ENCODE measurements around the gene KBTBD13.
A peak's percentile ranks its signal among the peaks of the same experiment; 100 is the strongest.

The KBTBD13 gene

DNA sequence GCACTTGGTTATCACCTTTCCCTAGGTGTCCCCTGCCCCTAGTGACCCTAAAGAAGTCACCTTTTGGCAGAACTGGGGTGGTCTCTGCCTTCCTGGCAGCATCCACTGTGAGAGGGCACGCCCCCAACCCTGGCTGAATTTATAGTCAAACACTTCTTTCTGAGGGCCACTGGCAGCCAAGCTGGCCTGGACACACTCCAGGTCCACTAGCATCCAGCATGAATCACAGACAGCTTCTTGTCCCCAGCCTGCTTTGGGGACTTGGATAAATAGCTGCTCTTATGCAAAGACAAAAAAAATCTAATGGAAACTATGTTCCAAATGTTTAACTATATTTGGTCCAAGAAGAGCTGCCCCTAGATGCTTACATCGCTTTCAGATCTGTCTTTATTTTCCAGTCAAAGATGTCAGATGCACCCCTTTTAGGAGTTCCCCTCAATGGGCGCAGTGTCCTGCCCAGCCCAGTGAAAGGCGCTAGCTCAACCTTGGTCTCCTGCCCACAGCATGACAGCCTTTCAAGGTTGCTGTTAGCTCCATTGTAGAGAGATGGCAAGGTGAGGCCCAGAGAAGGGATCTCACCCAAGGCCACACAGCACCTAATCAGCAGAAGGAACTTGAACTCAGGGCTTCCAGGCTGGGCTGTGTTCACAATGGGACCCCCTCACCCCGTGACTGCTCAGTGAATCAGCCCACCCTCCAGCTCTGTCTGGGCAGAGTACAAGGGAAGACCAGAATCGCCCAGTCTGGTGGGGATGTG, 15.7 kb upstream of the KBTBD13 start:
- H3K9me3 ChIP-seq (ENCODE audit: control extremely low read depth in 1 of 5, control insufficient read depth in 4 of 5, insufficient read depth in 2 of 5, low read depth in 1 of 5, low read length in 4 of 5): no peaks in the 10 kb centered on the region
- no peak for DNase-seq
- WGBS (ENCODE audit: insufficient coverage): 98% methylated on average over 6 of the region's 6 CpGs
- POLR2A ChIA-PET: interaction anchor here (0.6 kb wide), 1 partner anchor 184 kb away, joined by 3 read pairs; no protein-coding TSS in a partner anchor
- H3K36me3 ChIP-seq (ENCODE audit: control insufficient read depth in 4 of 4, insufficient read depth in 4 of 4, low read length in 3 of 4): no peaks in the 10 kb centered on the region
- CTCF ChIA-PET: interaction anchor here (1.3 to 3.5 kb wide), 6 partner anchors 7 to 40 kb away, joined by 3 to 26 read pairs (median 6); partner anchors contain the start of genes KBTBD13 and RASL12
- H3K27ac ChIP-seq (ENCODE audit: insufficient read depth in 1 of 2, low read depth in 1 of 2, low read length in 2 of 2, poor library complexity in 1 of 2, severe bottlenecking in 2 of 2): no peak overlapping the region
- H3K27me3 ChIP-seq (replicated peaks in 2 of 5; ENCODE audit: control insufficient read depth in 4 of 5, insufficient read depth in 5 of 5, low read length in 4 of 5): peaks cover 0 to 8% (median 5%) of the 10 kb centered on the region in 5 experiments
- H3K4me1 ChIP-seq (ENCODE audit: control extremely low read depth in 1 of 4, control insufficient read depth in 4 of 4, insufficient read depth in 4 of 4, low read length in 3 of 4): peaks cover 3 to 9% (median 8%) of the 10 kb centered on the region in 4 experiments
- H3K4me3 ChIP-seq (ENCODE audit: control insufficient read depth in 1 of 7, extremely low read depth in 1 of 7, insufficient read depth in 4 of 7, low read depth in 2 of 7, low read length in 6 of 7): no peak overlapping the region

- H3K9me3 ChIP-seq (ENCODE audit: control extremely low read depth in 1 of 5, control insufficient read depth in 4 of 5, insufficient read depth in 2 of 5, low read depth in 1 of 5, low read length in 4 of 5): no peaks in the 10 kb centered on the region
- no peak for DNase-seq
- H3K27me3 ChIP-seq (replicated peaks in 2 of 5; ENCODE audit: control insufficient read depth in 4 of 5, insufficient read depth in 5 of 5, low read length in 4 of 5): peaks cover 6 to 20% (median 11%) of the 10 kb centered on the region in 5 experiments
- H3K4me1 ChIP-seq (ENCODE audit: control extremely low read depth in 1 of 4, control insufficient read depth in 4 of 4, insufficient read depth in 4 of 4, low read length in 3 of 4): peaks cover 0 to 5% (median 2%) of the 10 kb centered on the region in 4 experiments
- H3K4me3 ChIP-seq (ENCODE audit: control insufficient read depth in 1 of 7, extremely low read depth in 1 of 7, insufficient read depth in 4 of 7, low read depth in 2 of 7, low read length in 6 of 7): no peak overlapping the region
- ChIA-PET CTCF (interaction anchor here (0.8 to 3.5 kb wide), 6 partner anchors 15 to 41 kb away, joined by 3 to 26 read pairs (median 6); partner anchors contain the start of gene KBTBD13), POLR2A (no interaction called here)
- 100% methylated on average over 2 of the region's 5 CpGs for WGBS (ENCODE audit: insufficient coverage)
- no peak overlapping the region for H3K27ac ChIP-seq (ENCODE audit: insufficient read depth in 1 of 2, low read depth in 1 of 2, low read length in 2 of 2, poor library complexity in 1 of 2, severe bottlenecking in 2 of 2)
- H3K36me3 ChIP-seq (ENCODE audit: control insufficient read depth in 4 of 4, insufficient read depth in 4 of 4, low read length in 3 of 4): no peaks in the 10 kb centered on the region
Observed at GRCh38 chr15:65062061-65062460, 14.5 kb upstream of the KBTBD13 start.

- Histone ChIP-seq H3K4me1 (ENCODE audit: control extremely low read depth in 1 of 4, control insufficient read depth in 4 of 4, insufficient read depth in 4 of 4, low read length in 3 of 4) (peaks cover 0 to 9% (median 5%) of the 10 kb centered on the region in 4 experiments), H3K36me3 (ENCODE audit: control insufficient read depth in 4 of 4, insufficient read depth in 4 of 4, low read length in 3 of 4) (no peaks in the 10 kb centered on the region), H3K27me3 (replicated peaks in 2 of 5; ENCODE audit: control insufficient read depth in 4 of 5, insufficient read depth in 5 of 5, low read length in 4 of 5) (peaks cover 7 to 27% (median 11%) of the 10 kb centered on the region in 5 experiments), H3K27ac (ENCODE audit: insufficient read depth in 1 of 2, low read depth in 1 of 2, low read length in 2 of 2, poor library complexity in 1 of 2, severe bottlenecking in 2 of 2) (no peak overlapping the region), H3K4me3 (ENCODE audit: control insufficient read depth in 1 of 7, extremely low read depth in 1 of 7, insufficient read depth in 4 of 7, low read depth in 2 of 7, low read length in 6 of 7) (no peak overlapping the region), H3K9me3 (ENCODE audit: control extremely low read depth in 1 of 5, control insufficient read depth in 4 of 5, insufficient read depth in 2 of 5, low read depth in 1 of 5, low read length in 4 of 5) (no peaks in the 10 kb centered on the region)
- DNase-seq: no peak
- POLR2A ChIA-PET: no interaction called here
- CTCF ChIA-PET: interaction anchor here (0.8 to 3.5 kb wide), 5 partner anchors 12 to 41 kb away, joined by 3 to 26 read pairs (median 5); partner anchors contain the start of gene KBTBD13
- WGBS (ENCODE audit: insufficient coverage): 100% methylated on average over 3 of the region's 5 CpGs
Observed at GRCh38 chr15:65062726-65063125, 13.8 kb upstream of the KBTBD13 start.

GRCh38 chr15:65066001-65066634, 10.4 kb upstream of the KBTBD13 start:
- no peak overlapping the region for H3K27ac ChIP-seq (ENCODE audit: insufficient read depth in 1 of 2, low read depth in 1 of 2, low read length in 2 of 2, poor library complexity in 1 of 2, severe bottlenecking in 2 of 2)
- peak in 2 of 3 donors; percentile 28 to 38 for DNase-seq
- POLR2A ChIA-PET: no interaction called here
- peaks cover 7 to 41% (median 16%) of the 10 kb centered on the region in 5 experiments for H3K27me3 ChIP-seq (replicated peaks in 2 of 5; ENCODE audit: control insufficient read depth in 4 of 5, insufficient read depth in 5 of 5, low read length in 4 of 5)
- peaks cover 0 to 17% (median 9%) of the 10 kb centered on the region in 4 experiments for H3K4me1 ChIP-seq (ENCODE audit: control extremely low read depth in 1 of 4, control insufficient read depth in 4 of 4, insufficient read depth in 4 of 4, low read length in 3 of 4)
- H3K4me3 ChIP-seq (ENCODE audit: control insufficient read depth in 1 of 7, extremely low read depth in 1 of 7, insufficient read depth in 4 of 7, low read depth in 2 of 7, low read length in 6 of 7): no peak overlapping the region
- WGBS (ENCODE audit: insufficient coverage): 100% methylated on average over 2 of the region's 3 CpGs
- H3K36me3 ChIP-seq (ENCODE audit: control insufficient read depth in 4 of 4, insufficient read depth in 4 of 4, low read length in 3 of 4): no peaks in the 10 kb centered on the region
- CTCF ChIA-PET: interaction anchor here (0.6 to 6.8 kb wide), 6 partner anchors 11 to 32 kb away, joined by 4 to 37 read pairs (median 6); partner anchors contain the start of gene KBTBD13
- no peaks in the 10 kb centered on the region for H3K9me3 ChIP-seq (ENCODE audit: control extremely low read depth in 1 of 5, control insufficient read depth in 4 of 5, insufficient read depth in 2 of 5, low read depth in 1 of 5, low read length in 4 of 5)

GRCh38 chr15:65066635-65067316, 9.8 kb upstream of the KBTBD13 start:
- no peaks in the 10 kb centered on the region for H3K9me3 ChIP-seq (ENCODE audit: control extremely low read depth in 1 of 5, control insufficient read depth in 4 of 5, insufficient read depth in 2 of 5, low read depth in 1 of 5, low read length in 4 of 5)
- CTCF ChIA-PET: interaction anchor here (0.6 to 6.8 kb wide), 7 partner anchors 7 to 32 kb away, joined by 4 to 37 read pairs (median 6); partner anchors contain the start of gene KBTBD13
- no peaks in the 10 kb centered on the region for H3K36me3 ChIP-seq (ENCODE audit: control insufficient read depth in 4 of 4, insufficient read depth in 4 of 4, low read length in 3 of 4)
- H3K27ac ChIP-seq (ENCODE audit: insufficient read depth in 1 of 2, low read depth in 1 of 2, low read length in 2 of 2, poor library complexity in 1 of 2, severe bottlenecking in 2 of 2): no peak overlapping the region
- H3K27me3 ChIP-seq (replicated peaks in 2 of 5; ENCODE audit: control insufficient read depth in 4 of 5, insufficient read depth in 5 of 5, low read length in 4 of 5): peaks cover 7 to 41% (median 16%) of the 10 kb centered on the region in 5 experiments
- no peak overlapping the region for H3K4me3 ChIP-seq (ENCODE audit: control insufficient read depth in 1 of 7, extremely low read depth in 1 of 7, insufficient read depth in 4 of 7, low read depth in 2 of 7, low read length in 6 of 7)
- POLR2A ChIA-PET: no interaction called here
- no peak for DNase-seq
- H3K4me1 ChIP-seq (ENCODE audit: control extremely low read depth in 1 of 4, control insufficient read depth in 4 of 4, insufficient read depth in 4 of 4, low read length in 3 of 4): peaks cover 0 to 17% (median 9%) of the 10 kb centered on the region in 4 experiments
- WGBS (ENCODE audit: insufficient coverage): 73% methylated on average over 7 of the region's 9 CpGs

GRCh38 chr15:65067317-65067644, 9.3 kb upstream of the KBTBD13 start:
- no peaks in the 10 kb centered on the region for H3K9me3 ChIP-seq (ENCODE audit: control extremely low read depth in 1 of 5, control insufficient read depth in 4 of 5, insufficient read depth in 2 of 5, low read depth in 1 of 5, low read length in 4 of 5)
- no peak overlapping the region for H3K27ac ChIP-seq (ENCODE audit: insufficient read depth in 1 of 2, low read depth in 1 of 2, low read length in 2 of 2, poor library complexity in 1 of 2, severe bottlenecking in 2 of 2)
- CTCF ChIA-PET: interaction anchor here (1.3 to 6.8 kb wide), 6 partner anchors 8 to 20 kb away, joined by 5 to 37 read pairs (median 6); partner anchors contain the start of gene KBTBD13

More at GRCh38 chr15:65067317-65067644, 9.3 kb upstream of the KBTBD13 start:
- Histone ChIP-seq H3K4me1 (ENCODE audit: control extremely low read depth in 1 of 4, control insufficient read depth in 4 of 4, insufficient read depth in 4 of 4, low read length in 3 of 4) (peaks cover 0 to 21% (median 11%) of the 10 kb centered on the region in 4 experiments), H3K4me3 (ENCODE audit: control insufficient read depth in 1 of 7, extremely low read depth in 1 of 7, insufficient read depth in 4 of 7, low read depth in 2 of 7, low read length in 6 of 7) (peak overlapping the region in 1 of 7 experiments; percentile 56), H3K27me3 (replicated peaks in 2 of 5; ENCODE audit: control insufficient read depth in 4 of 5, insufficient read depth in 5 of 5, low read length in 4 of 5) (peaks cover 7 to 41% (median 16%) of the 10 kb centered on the region in 5 experiments), H3K36me3 (ENCODE audit: control insufficient read depth in 4 of 4, insufficient read depth in 4 of 4, low read length in 3 of 4) (no peaks in the 10 kb centered on the region)
- DNase-seq: no peak
- WGBS (ENCODE audit: insufficient coverage): 40% methylated on average over 7 of the region's 8 CpGs
- POLR2A ChIA-PET: no interaction called here

Measured in common myeloid progenitor, CD34-positive (primary cell).